Measurements from ENCODE around the gene RASL12. TPM values are rescaled to one million over a fixed set of nuclear protein-coding genes. Genes with fewer than 3 reads are reported as not detected.

Gene RASL12
- total RNA-seq, 1 donor from 2014 or later = 85.7 TPM

- Histone ChIP-seq H3K27me3 (no peaks in the 10 kb centered on the region), H3K4me1 (peaks cover 60% of the 10 kb centered on the region), H3K9me3 (no peaks in the 10 kb centered on the region), H3K36me3 (no peaks in the 10 kb centered on the region), H3K27ac (peak overlapping the region; percentile 92), H3K4me3 (peak overlapping the region; percentile 66 to 83)
- intact Hi-C loops (cut with DNase I) = no loop called here
- DNase-seq (ENCODE audit: extremely low spot score in 2 of 2) = peak in 1 of 2 donors; percentile 84
- TF ChIP-seq POLR2A (IDR thresholded peaks at IDR 0.05) = no peak
Observed at GRCh38 chr15:65068403-65068788, 605 bp upstream of the RASL12 start.

- Histone ChIP-seq H3K27me3 (no peaks in the 10 kb centered on the region), H3K4me1 (peaks cover 68% of the 10 kb centered on the region), H3K36me3 (no peaks in the 10 kb centered on the region), H3K27ac (peak overlapping the region; percentile 92), H3K9me3 (no peaks in the 10 kb centered on the region), H3K4me3 (peak overlapping the region; percentile 66 to 83)
- TF ChIP-seq POLR2A (IDR thresholded peaks at IDR 0.05) (no peak), POLR2AphosphoS5 (IDR thresholded peaks at IDR 0.05; ENCODE audit: insufficient read depth in 1 of 2, low read depth in 1 of 2) (no peak)
- TF ChIP-seq, protein P1, sequence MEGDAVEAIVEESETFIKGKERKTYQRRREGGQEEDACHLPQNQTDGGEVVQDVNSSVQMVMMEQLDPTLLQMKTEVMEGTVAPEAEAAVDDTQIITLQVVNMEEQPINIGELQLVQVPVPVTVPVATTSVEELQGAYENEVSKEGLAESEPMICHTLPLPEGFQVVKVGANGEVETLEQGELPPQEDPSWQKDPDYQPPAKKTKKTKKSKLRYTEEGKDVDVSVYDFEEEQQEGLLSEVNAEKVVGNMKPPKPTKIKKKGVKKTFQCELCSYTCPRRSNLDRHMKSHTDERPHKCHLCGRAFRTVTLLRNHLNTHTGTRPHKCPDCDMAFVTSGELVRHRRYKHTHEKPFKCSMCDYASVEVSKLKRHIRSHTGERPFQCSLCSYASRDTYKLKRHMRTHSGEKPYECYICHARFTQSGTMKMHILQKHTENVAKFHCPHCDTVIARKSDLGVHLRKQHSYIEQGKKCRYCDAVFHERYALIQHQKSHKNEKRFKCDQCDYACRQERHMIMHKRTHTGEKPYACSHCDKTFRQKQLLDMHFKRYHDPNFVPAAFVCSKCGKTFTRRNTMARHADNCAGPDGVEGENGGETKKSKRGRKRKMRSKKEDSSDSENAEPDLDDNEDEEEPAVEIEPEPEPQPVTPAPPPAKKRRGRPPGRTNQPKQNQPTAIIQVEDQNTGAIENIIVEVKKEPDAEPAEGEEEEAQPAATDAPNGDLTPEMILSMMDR (IDR thresholded peaks at IDR 0.05) = no peak
- intact Hi-C loops (cut with DNase I) = no loop called here
- no peak for DNase-seq (ENCODE audit: extremely low spot score in 2 of 2)
Observed at GRCh38 chr15:65067317-65067644, 510 bp downstream of the RASL12 start.

DNA sequence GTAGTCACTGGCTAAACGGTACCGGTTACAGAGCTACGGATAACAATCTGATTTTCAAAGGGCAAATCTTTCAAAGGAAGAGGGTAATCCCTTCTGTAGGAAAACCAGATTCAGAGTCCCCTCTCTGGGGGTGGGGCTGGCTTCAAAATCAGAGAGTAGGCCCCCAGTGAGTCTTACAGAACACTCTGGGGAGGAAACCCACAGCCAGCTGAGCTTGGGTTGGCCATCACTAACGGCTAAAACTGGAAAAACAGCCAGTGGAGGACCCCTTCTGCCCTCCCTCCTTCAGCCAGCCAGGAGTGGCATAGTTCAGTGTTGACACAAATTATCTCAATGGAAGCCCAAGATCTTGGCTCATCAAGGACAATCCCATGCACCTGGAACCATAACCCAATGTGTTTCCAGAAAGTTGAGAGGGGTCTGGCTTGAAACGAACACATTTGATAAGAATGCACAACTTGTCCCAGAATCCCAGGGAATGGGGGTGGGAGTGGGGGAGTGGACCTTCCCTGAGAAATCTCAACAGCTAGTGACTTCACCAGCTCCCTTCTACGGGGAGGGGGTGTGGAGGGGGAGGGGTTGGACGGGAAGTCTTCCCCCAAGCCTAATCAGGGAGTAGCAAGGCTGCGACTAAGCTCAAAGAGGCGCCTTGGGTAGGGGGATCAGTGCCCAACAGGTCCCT, 1.0 kb downstream of the RASL12 start:
- Histone ChIP-seq H3K4me1 (peaks cover 68% of the 10 kb centered on the region), H3K36me3 (no peaks in the 10 kb centered on the region), H3K4me3 (peak overlapping the region; percentile 66 to 83), H3K27ac (peak overlapping the region; percentile 92), H3K9me3 (no peaks in the 10 kb centered on the region), H3K27me3 (no peaks in the 10 kb centered on the region)
- TF ChIP-seq, protein P1 (IDR thresholded peaks at IDR 0.05) = no peak
- peak in 1 of 2 donors; percentile 55 for TF ChIP-seq POLR2AphosphoS5 (IDR thresholded peaks at IDR 0.05; ENCODE audit: insufficient read depth in 1 of 2, low read depth in 1 of 2)
- intact Hi-C loops (cut with DNase I) = no loop called here
- no peak for DNase-seq (ENCODE audit: extremely low spot score in 2 of 2)

- no peak for DNase-seq (ENCODE audit: extremely low spot score in 2 of 2)
- peaks cover 68% of the 10 kb centered on the region for H3K4me1 ChIP-seq
- no peaks in the 10 kb centered on the region for H3K9me3 ChIP-seq
- TF ChIP-seq, protein P1 (IDR thresholded peaks at IDR 0.05) = no peak
- intact Hi-C loops (cut with DNase I) = no loop called here
- H3K27ac ChIP-seq = peak overlapping the region; percentile 92
- H3K36me3 ChIP-seq = no peaks in the 10 kb centered on the region
- peak overlapping the region; percentile 66 to 83 for H3K4me3 ChIP-seq
- no peaks in the 10 kb centered on the region for H3K27me3 ChIP-seq
Observed at GRCh38 chr15:65066001-65066634, 1.7 kb downstream of the RASL12 start.

- H3K27ac ChIP-seq = peak overlapping the region; percentile 92
- H3K4me3 ChIP-seq = peak overlapping the region in 1 of 2 donors; percentile 16
- no peaks in the 10 kb centered on the region for H3K9me3 ChIP-seq
- H3K36me3 ChIP-seq = peaks cover 0 to 13% of the 10 kb centered on the region in 2 donors
- intact Hi-C loops (cut with DNase I) = no loop called here
- DNase-seq (ENCODE audit: extremely low spot score in 2 of 2) = no peak
- TF ChIP-seq POLR2AphosphoS5 (IDR thresholded peaks at IDR 0.05; ENCODE audit: insufficient read depth in 1 of 2, low read depth in 1 of 2) (no peak), POLR2A (IDR thresholded peaks at IDR 0.05) (no peak)
- TF ChIP-seq, protein P1 (IDR thresholded peaks at IDR 0.05) = no peak
- H3K4me1 ChIP-seq = peaks cover 62% of the 10 kb centered on the region
- H3K27me3 ChIP-seq = no peaks in the 10 kb centered on the region
Observed at GRCh38 chr15:65062726-65063125, 5.1 kb downstream of the RASL12 start.
